Thyroid gland (tissue), 4 donors: ENCODE measurements around the gene GFI1.

Source experiments
- CTCF ChIP-seq, 6 experiments: fragments of 200-600 bp in 3 of 6; fragments of 450-650 bp in 3 of 6; sonication (generic) in 3 of 6; IDR thresholded peaks; one replicate each; pipeline ENCODE4 v1.5.1; 2016 to 2019; ENCODE audit warnings: antibody characterized with exemption in 6 of 6, mild to moderate bottlenecking in 2 of 6, inconsistent platforms in 1 of 6, moderate library complexity in 1 of 6
- POLR2A ChIP-seq, 2 donors: fragments of 450-650 bp; IDR thresholded peaks; one replicate each; pipeline ENCODE4 v1.6.1; 2017; ENCODE audit warnings: antibody characterized with exemption in 2 of 2, mild to moderate bottlenecking in 2 of 2, moderate library complexity in 1 of 2

DNA sequence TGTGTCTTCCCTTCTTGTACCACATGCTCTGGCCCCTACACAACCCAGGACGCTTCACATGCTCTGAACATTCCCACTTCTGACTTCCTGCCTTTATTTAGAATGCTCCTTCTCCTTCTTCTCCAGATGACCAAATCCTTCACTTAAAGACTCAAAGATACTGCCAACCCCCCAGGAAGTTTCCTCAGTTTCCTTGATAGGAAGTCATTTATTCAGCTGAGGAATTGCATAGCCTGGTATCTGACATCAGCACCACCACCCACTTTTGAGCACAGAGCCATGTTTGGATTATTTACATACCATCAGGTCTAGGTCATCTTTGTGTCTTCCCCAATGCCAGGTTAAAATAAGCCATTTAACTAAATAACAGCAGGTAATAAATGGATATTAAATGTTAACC is 42.4 kb downstream of the GFI1 start:
- TF ChIP-seq CTCF (IDR thresholded peaks at IDR 0.05) (no peak), POLR2A (IDR thresholded peaks at IDR 0.05) (no peak)
